DND-41 (cell line): ENCODE measurements around the gene CACNA1D.

Source experiments
- EZH2 ChIP-seq: IDR thresholded peaks from 3 replicates; pipeline ENCODE4 v1.6.1; 2012; ENCODE audit warnings: borderline replicate concordance, low read depth, mild to moderate bottlenecking, moderate library complexity, low read length, inconsistent platforms; ENCODE audit not compliant: severe bottlenecking
- TF ChIP-seq, protein P1 (sequence below): IDR thresholded peaks from 2 replicates; pipeline ENCODE4 v1.5.1; 2012; ENCODE audit warnings: borderline replicate concordance, low read length, moderate library complexity, mild to moderate bottlenecking; ENCODE audit not compliant: poor library complexity, severe bottlenecking; ENCODE audit errors: extremely low read depth

DNA sequence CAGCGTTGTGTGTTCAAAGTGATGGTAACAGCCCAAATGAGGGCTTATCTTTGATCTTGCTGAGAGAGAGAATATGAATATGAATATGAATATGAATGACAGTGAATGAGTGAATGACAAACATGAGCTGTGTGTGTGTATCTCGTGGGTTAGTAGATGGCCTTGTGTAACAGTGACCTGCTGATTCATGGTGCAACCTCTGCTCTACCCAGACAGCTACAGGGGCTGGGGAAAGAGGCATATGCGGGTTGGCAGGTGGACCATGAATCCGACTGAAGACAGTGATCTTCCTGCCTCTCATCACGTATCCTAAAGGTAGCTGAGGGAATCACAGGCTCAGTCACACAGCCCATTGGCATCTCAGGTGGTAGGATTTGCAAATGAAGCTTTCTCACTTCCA is 293.6 kb downstream of the CACNA1D start:
- TF ChIP-seq EZH2, result no peak
- TF ChIP-seq, protein P1, sequence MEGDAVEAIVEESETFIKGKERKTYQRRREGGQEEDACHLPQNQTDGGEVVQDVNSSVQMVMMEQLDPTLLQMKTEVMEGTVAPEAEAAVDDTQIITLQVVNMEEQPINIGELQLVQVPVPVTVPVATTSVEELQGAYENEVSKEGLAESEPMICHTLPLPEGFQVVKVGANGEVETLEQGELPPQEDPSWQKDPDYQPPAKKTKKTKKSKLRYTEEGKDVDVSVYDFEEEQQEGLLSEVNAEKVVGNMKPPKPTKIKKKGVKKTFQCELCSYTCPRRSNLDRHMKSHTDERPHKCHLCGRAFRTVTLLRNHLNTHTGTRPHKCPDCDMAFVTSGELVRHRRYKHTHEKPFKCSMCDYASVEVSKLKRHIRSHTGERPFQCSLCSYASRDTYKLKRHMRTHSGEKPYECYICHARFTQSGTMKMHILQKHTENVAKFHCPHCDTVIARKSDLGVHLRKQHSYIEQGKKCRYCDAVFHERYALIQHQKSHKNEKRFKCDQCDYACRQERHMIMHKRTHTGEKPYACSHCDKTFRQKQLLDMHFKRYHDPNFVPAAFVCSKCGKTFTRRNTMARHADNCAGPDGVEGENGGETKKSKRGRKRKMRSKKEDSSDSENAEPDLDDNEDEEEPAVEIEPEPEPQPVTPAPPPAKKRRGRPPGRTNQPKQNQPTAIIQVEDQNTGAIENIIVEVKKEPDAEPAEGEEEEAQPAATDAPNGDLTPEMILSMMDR, result no peak
